PC-3 (cell line): Measurements from ENCODE around the gene AGPAT3.

Source experiments
- CTCF ChIP-seq: fragments of 300-600 bp; sonication (generic); conservative IDR thresholded peaks from 2 replicates; pipeline ENCODE4 v1.5.1; 2017; ENCODE audit warnings: antibody characterized with exemption, low read depth, mild to moderate bottlenecking, low read length
- EZH2phosphoT487 ChIP-seq: fragments of 300-600 bp; sonication (generic); IDR thresholded peaks from 2 replicates; pipeline ENCODE4 v1.6.1; 2018; ENCODE audit warnings: mild to moderate bottlenecking, antibody characterized with exemption, low read length, borderline replicate concordance

GRCh38 chr21:43846430-43846829, 18.6 kb upstream of the AGPAT3 start:
- no peak for TF ChIP-seq CTCF
- no peak for TF ChIP-seq EZH2phosphoT487
